SK-N-SH (cell line): ENCODE measurements around the gene HSPB2. TPM values are rescaled to one million over a fixed set of nuclear protein-coding genes. Genes with fewer than 3 reads are reported as not detected.

Source experiments
- CTCF ChIA-PET: fragments of 300-600, 350-600 bp; formaldehyde crosslinking; extraction: SDS; loops from one replicate; lab custom pipeline; 2021; lab: Yijun Ruan, JAX
- POLR2A ChIA-PET: fragments of 350-600 bp; sonication (Branson Sonifier 250); formaldehyde crosslinking; extraction: SDS; loops from one replicate; lab custom pipeline; 2020; ENCODE audit warnings: antibody characterized with exemption, inconsistent platforms; lab: Yijun Ruan, JAX
- DNase-seq: peaks from one replicate; pipeline ENCODE4 v3.0.0; 2012
- H2AFZ ChIP-seq: fragments of 200-600 bp; sonication (generic); 2 replicates; pipeline ENCODE4 v1.8.1; 2016; ENCODE audit warnings: antibody characterized with exemption, mild to moderate bottlenecking, low read depth
- H3F3A ChIP-seq: fragments of 200-600 bp; sonication (generic); replicated peaks from 2 replicates; pipeline ENCODE3; 2016; ENCODE audit warnings: antibody characterized with exemption, mild to moderate bottlenecking; ENCODE audit not compliant: insufficient read depth
- H3K27ac ChIP-seq, 2 experiments: fragments of 200-500 bp in 1 of 2; fragments of 200-600 bp in 1 of 2; sonication (Bioruptor generic) in 1 of 2; sonication (generic), shearing (Covaris generic) in 1 of 2; 2 replicates each; pipeline versions ENCODE4 v1.5.1 to v1.6.1; 2014 to 2016; ENCODE audit warnings: low read depth in 2 of 2, inconsistent platforms in 1 of 2, low read length in 1 of 2, mild to moderate bottlenecking in 1 of 2, mixed read lengths in 1 of 2
- H3K27me3 ChIP-seq: fragments of 200-600 bp; sonication (generic), shearing (Covaris generic); 2 replicates; pipeline ENCODE4 v1.6.1; 2016; ENCODE audit warnings: mixed run types; ENCODE audit not compliant: insufficient read depth
- H3K36me3 ChIP-seq, 2 experiments: fragments of 200-500 bp in 1 of 2; fragments of 200-600 bp in 1 of 2; sonication (Bioruptor generic) in 1 of 2; sonication (generic) in 1 of 2; replicated peaks in 1 of 2; 2 replicates each; pipeline versions ENCODE3 to v1.5.1; 2014 to 2016; ENCODE audit warnings: low read length in 1 of 2, mild to moderate bottlenecking in 1 of 2; ENCODE audit not compliant: insufficient read depth in 2 of 2, control insufficient read depth in 1 of 2
- H3K4me1 ChIP-seq, 2 experiments: fragments of 200-500 bp in 1 of 2; fragments of 200-600 bp in 1 of 2; sonication (Bioruptor generic) in 1 of 2; sonication (generic), shearing (Covaris generic) in 1 of 2; 2 replicates each; pipeline versions ENCODE4 v1.5.1 to v1.6.1; 2014 to 2016; ENCODE audit warnings: low read depth in 1 of 2, low read length in 1 of 2, mixed run types in 1 of 2; ENCODE audit not compliant: insufficient read depth in 2 of 2, control insufficient read depth in 1 of 2
- H3K4me2 ChIP-seq: fragments of 200-600 bp; sonication (generic), shearing (Covaris generic); 2 replicates; pipeline ENCODE4 v1.6.1; 2017; ENCODE audit warnings: mixed run types
- H3K4me3 ChIP-seq, 2 experiments: fragments of 200-500 bp in 1 of 2; fragments of 200-600 bp in 1 of 2; sonication (Bioruptor generic) in 1 of 2; sonication (generic), shearing (Covaris generic) in 1 of 2; 2 replicates each; pipeline versions ENCODE4 v1.5.1 to v1.8.1; 2014 to 2016; ENCODE audit warnings: low read depth in 2 of 2, inconsistent platforms in 1 of 2, low read length in 1 of 2, mild to moderate bottlenecking in 1 of 2, mixed read lengths in 1 of 2, moderate library complexity in 1 of 2
- H3K79me2 ChIP-seq: fragments of 200-600 bp; sonication (generic); 2 replicates; pipeline ENCODE4 v1.8.1; 2017; ENCODE audit warnings: mild to moderate bottlenecking; ENCODE audit not compliant: insufficient read depth
- H3K9ac ChIP-seq: fragments of 200-600 bp; sonication (generic); 2 replicates; pipeline ENCODE4 v1.6.1; 2017; ENCODE audit warnings: mixed run types
- H3K9me2 ChIP-seq: fragments of 200-600 bp; sonication (generic); 2 replicates; pipeline ENCODE4 v1.6.1; 2017; ENCODE audit warnings: mixed run types
- H3K9me3 ChIP-seq: fragments of 200-600 bp; sonication (generic); 2 replicates; pipeline ENCODE4 v1.6.1; 2017; ENCODE audit warnings: mixed run types, mild to moderate bottlenecking, moderate library complexity
- H4K20me1 ChIP-seq: fragments of 200-600 bp; sonication (generic); 2 replicates; pipeline ENCODE4 v1.6.1; 2017; ENCODE audit warnings: mild to moderate bottlenecking, mixed run types; ENCODE audit not compliant: insufficient read depth
- CTCF ChIP-seq: fragments of 200-600 bp; sonication (generic); IDR thresholded peaks from 2 replicates; pipeline ENCODE4 v1.6.1; 2017; ENCODE audit warnings: antibody characterized with exemption, mild to moderate bottlenecking, moderate library complexity
- ELF1 ChIP-seq: IDR thresholded peaks from 2 replicates; pipeline ENCODE4 v1.4.0; 2012
- FOXJ3 ChIP-seq: sonication (generic); formaldehyde crosslinking; IDR thresholded peaks from 2 replicates; pipeline ENCODE4 v1.5.1; 2020; ENCODE audit warnings: mild to moderate bottlenecking, missing genetic modification reagents
- FOXM1 ChIP-seq: IDR thresholded peaks from 2 replicates; pipeline ENCODE4 v1.4.0; 2012; ENCODE audit warnings: low read depth, mild to moderate bottlenecking
- GABPA ChIP-seq: IDR thresholded peaks from 2 replicates; pipeline ENCODE4 v1.4.0; 2012; ENCODE audit warnings: low read depth, mild to moderate bottlenecking
- GATA2 ChIP-seq: sonication (generic); formaldehyde crosslinking; IDR thresholded peaks from 2 replicates; pipeline ENCODE4 v1.5.0; 2020; ENCODE audit warnings: mild to moderate bottlenecking, missing genetic modification reagents
- NFIC ChIP-seq: IDR thresholded peaks from 2 replicates; pipeline ENCODE4 v1.4.0; 2012; ENCODE audit warnings: borderline replicate concordance
- NRF1 ChIP-seq: IDR thresholded peaks from 2 replicates; pipeline ENCODE4 v1.6.1; 2012; ENCODE audit warnings: low read depth, mild to moderate bottlenecking, low read length
- RCOR1 ChIP-seq: fragments of 150-350 bp; IDR thresholded peaks from 2 replicates; pipeline ENCODE4 v1.6.1; 2017; ENCODE audit warnings: antibody characterized with exemption, low read length
- REST ChIP-seq: IDR thresholded peaks from 2 replicates; pipeline ENCODE4 v1.6.1; 2012; ENCODE audit warnings: mild to moderate bottlenecking, low read depth, low read length, moderate library complexity
- RFX5 ChIP-seq: IDR thresholded peaks from 2 replicates; pipeline ENCODE4 v1.6.1; 2012; ENCODE audit warnings: mild to moderate bottlenecking, improper control_type of control experiment, low read length
- RXRA ChIP-seq: IDR thresholded peaks from 2 replicates; pipeline ENCODE4 v1.4.0; 2012; ENCODE audit warnings: low read depth, mild to moderate bottlenecking, borderline replicate concordance
- SIN3A ChIP-seq: IDR thresholded peaks from 2 replicates; pipeline ENCODE4 v1.6.1; 2012; ENCODE audit warnings: low read depth, mild to moderate bottlenecking, low read length, moderate library complexity, borderline replicate concordance
- SMC3 ChIP-seq: IDR thresholded peaks from 2 replicates; pipeline ENCODE4 v1.6.1; 2012; ENCODE audit warnings: low read depth, low read length, improper control_type of control experiment
- TEAD4 ChIP-seq: IDR thresholded peaks from 2 replicates; pipeline ENCODE4 v1.4.0; 2012; ENCODE audit warnings: mild to moderate bottlenecking, borderline replicate concordance; ENCODE audit not compliant: insufficient read depth
- USF1 ChIP-seq: IDR thresholded peaks from 2 replicates; pipeline ENCODE4 v1.4.0; 2012; ENCODE audit warnings: low read depth, borderline replicate concordance
- polyA plus RNA-seq, 3 experiments: library from polyadenylated mRNA; depleted of rRNA; stranded (reverse); fragments of >200 nt; gene quantifications; 2 replicates each; pipeline ENCODE4 v1.2.3, GENCODE V29; 2012

Gene HSPB2
- polyA plus RNA-seq, 1 of the 3 experiments (the other 2 are of a cell fraction) = not detected

GRCh38 chr11:111870113-111870512 lies 42.4 kb upstream of the HSPB2 start (continued):
- TF ChIP-seq FOXJ3 = no peak
- no peak for TF ChIP-seq RCOR1
- no peak for TF ChIP-seq RXRA
- no peak for TF ChIP-seq SIN3A
- no peak for TF ChIP-seq GABPA
- no peak for TF ChIP-seq NFIC
- TF ChIP-seq CTCF = no peak
- no peak for TF ChIP-seq NRF1
- TF ChIP-seq RFX5 = no peak
- TF ChIP-seq ELF1 = no peak

- H3F3A ChIP-seq = peaks cover 3% of the 10 kb centered on the region
- CTCF ChIA-PET = interaction anchor here (0.7 to 1.5 kb wide), 10 partner anchors 12 to 266 kb away, joined by 3 to 6 read pairs (median 3); no protein-coding TSS in a partner anchor
- peak overlapping the region; percentile 85 for H3K4me2 ChIP-seq
- peak overlapping the region; percentile 86 for H3K9ac ChIP-seq
- H3K27ac ChIP-seq = peak overlapping the region; percentile 81 to 93
- peaks cover 25 to 28% of the 10 kb centered on the region in 2 experiments for H3K36me3 ChIP-seq
- H3K9me3 ChIP-seq = no peaks in the 10 kb centered on the region
- H3K4me1 ChIP-seq = peaks cover 0 to 6% of the 10 kb centered on the region in 2 experiments; a peak in 3 of 4 replicates
- H3K79me2 ChIP-seq = peaks cover 18% of the 10 kb centered on the region
- H3K9me2 ChIP-seq = no peaks in the 10 kb centered on the region
- no peak for TF ChIP-seq SMC3
- no peak for TF ChIP-seq NRF1
- no peak for TF ChIP-seq ELF1
- no peak for TF ChIP-seq GATA2
- TF ChIP-seq TEAD4 = no peak
- TF ChIP-seq FOXM1 = no peak
- TF ChIP-seq USF1 = no peak
- no peak for TF ChIP-seq REST
- TF ChIP-seq, all 33 proteins: peak for 0
- Histone ChIP-seq H2AFZ (peak overlapping the region; percentile 90; the same call in 1 of the 2 replicates), H3K4me3 (peak overlapping the region; percentile 81 to 85), H4K20me1 (no peaks in the 10 kb centered on the region), H3K27me3 (no peaks in the 10 kb centered on the region)
- POLR2A ChIA-PET = interaction anchor here (0.8 to 1.7 kb wide), 5 partner anchors 10 to 216 kb away, joined by 3 to 9 read pairs (median 3); partner anchors contain the start of genes SDHD and TIMM8B
- no peak for DNase-seq
These were observed 42.0 kb upstream of the HSPB2 start for GRCh38 chr11:111870522-111870885.
